Colonic mucosa (tissue), 4 donors: ENCODE results near the gene GMPR. TPM values are rescaled to one million over a fixed set of nuclear protein-coding genes. Genes with fewer than 3 reads are reported as not detected.

ENCODE experiments used
- DNase-seq: peaks from one replicate; pipeline ENCODE4 v3.0.0-alpha.2; 2020
- H3K27ac ChIP-seq: fragments of 200-600 bp; one replicate; pipeline ENCODE4 v1.8.0; 2021
- H3K27me3 ChIP-seq: fragments of 200-600 bp; one replicate; pipeline ENCODE4 v1.8.0; 2021
- H3K36me3 ChIP-seq: fragments of 200-600 bp; one replicate; pipeline ENCODE4 v1.8.0; 2021
- H3K4me1 ChIP-seq: fragments of 200-600 bp; one replicate; pipeline ENCODE4 v1.8.0; 2021; ENCODE audit warnings: mild to moderate bottlenecking
- H3K4me3 ChIP-seq: fragments of 200-600 bp; one replicate; pipeline ENCODE4 v1.8.0; 2021
- H3K9ac ChIP-seq, 2 donors: one replicate each; pipeline ENCODE4 v1.7.0; 2013; ENCODE audit warnings: control low read depth in 2 of 2, low read depth in 2 of 2, low read length in 2 of 2
- H3K9me3 ChIP-seq: fragments of 200-600 bp; one replicate; pipeline ENCODE4 v1.8.0; 2021
- intact Hi-C: fragments of 100-400 bp; cut with DNase I; formaldehyde crosslinking; loops from one replicate; pipeline ENCODE4 v1.14.1; 2022
- total RNA-seq, 2 donors: library from RNA; stranded (reverse); fragmentation: NEBNext Ultra II Directional in 1 of 2; extraction: Animal tissue kit (Norgen Biotek cat#: 25700) in 1 of 2; gene quantifications; one replicate each; pipeline ENCODE4 v1.2.1, GENCODE V29; 2021
- TF ChIP-seq, protein P1 (sequence below): fragments of 200-600 bp; IDR thresholded peaks from one replicate; pipeline ENCODE4 v1.8.0; 2022; ENCODE audit warnings: antibody characterized with exemption, mild to moderate bottlenecking
- donor health status: healthy.
- donor health status: DM: no; HTN: no; CAD: no.
- donor health status: DM: no; HTN: no; CAD: no.

The GMPR gene
- total RNA-seq, 2 donors from 2014 or later, result 3.4 to 4.7 TPM

DNA sequence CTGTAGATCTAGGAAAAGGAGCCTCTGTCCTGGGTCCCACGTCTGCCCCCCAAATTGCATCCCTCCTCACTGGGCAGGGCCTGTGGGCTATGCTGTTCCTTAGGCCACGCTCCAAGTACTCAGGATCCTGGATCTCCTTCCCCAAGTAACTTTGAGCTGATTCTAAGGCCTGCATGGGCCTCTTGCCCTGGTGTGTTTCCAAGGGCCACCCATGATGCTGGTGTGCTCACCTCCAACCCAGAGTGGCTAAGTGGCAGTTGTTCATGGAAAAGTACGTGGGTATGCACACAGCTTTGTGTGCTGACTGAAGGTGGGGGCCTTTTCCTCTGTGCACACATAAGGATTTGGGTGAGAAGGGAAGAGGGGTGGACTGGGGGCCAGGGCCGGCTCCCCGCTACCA, 5.3 kb downstream of the GMPR start:
- no peaks in the 10 kb centered on the region for H3K4me1 ChIP-seq
- no peak overlapping the region for H3K9ac ChIP-seq
- no peak overlapping the region for H3K27ac ChIP-seq
- no peaks in the 10 kb centered on the region for H3K27me3 ChIP-seq
- no peak for DNase-seq
- no peaks in the 10 kb centered on the region for H3K36me3 ChIP-seq
- TF ChIP-seq, protein P1, sequence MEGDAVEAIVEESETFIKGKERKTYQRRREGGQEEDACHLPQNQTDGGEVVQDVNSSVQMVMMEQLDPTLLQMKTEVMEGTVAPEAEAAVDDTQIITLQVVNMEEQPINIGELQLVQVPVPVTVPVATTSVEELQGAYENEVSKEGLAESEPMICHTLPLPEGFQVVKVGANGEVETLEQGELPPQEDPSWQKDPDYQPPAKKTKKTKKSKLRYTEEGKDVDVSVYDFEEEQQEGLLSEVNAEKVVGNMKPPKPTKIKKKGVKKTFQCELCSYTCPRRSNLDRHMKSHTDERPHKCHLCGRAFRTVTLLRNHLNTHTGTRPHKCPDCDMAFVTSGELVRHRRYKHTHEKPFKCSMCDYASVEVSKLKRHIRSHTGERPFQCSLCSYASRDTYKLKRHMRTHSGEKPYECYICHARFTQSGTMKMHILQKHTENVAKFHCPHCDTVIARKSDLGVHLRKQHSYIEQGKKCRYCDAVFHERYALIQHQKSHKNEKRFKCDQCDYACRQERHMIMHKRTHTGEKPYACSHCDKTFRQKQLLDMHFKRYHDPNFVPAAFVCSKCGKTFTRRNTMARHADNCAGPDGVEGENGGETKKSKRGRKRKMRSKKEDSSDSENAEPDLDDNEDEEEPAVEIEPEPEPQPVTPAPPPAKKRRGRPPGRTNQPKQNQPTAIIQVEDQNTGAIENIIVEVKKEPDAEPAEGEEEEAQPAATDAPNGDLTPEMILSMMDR, result no peak
- no peaks in the 10 kb centered on the region for H3K9me3 ChIP-seq
- intact Hi-C loops, result no loop called here
- no peak overlapping the region for H3K4me3 ChIP-seq

DNA sequence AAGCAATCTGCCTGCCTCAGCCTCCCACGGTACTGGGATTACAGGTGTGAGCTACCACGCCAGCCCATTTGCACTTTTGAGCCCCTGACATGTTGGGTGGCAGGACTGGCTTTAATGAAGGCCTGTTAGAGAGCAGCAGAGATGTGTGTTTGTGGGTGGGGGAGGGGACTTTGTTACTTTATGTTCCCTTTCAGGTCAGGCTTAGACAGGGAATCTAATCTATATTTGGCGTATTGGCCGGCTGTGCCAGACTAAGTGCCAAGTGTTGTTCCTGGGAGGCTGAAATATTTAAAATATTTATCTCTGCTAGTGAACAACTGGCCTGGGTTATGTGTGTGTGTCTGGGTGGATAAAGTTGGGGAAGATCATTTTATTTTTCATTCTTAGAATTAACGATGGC, 6.1 kb downstream of the GMPR start:
- intact Hi-C loops, result no loop called here
- TF ChIP-seq, protein P1, result no peak
- H3K9ac ChIP-seq, result no peak overlapping the region
- H3K36me3 ChIP-seq, result no peaks in the 10 kb centered on the region
- H3K27ac ChIP-seq, result no peak overlapping the region
- no peak for DNase-seq
- H3K27me3 ChIP-seq, result no peaks in the 10 kb centered on the region
- H3K4me3 ChIP-seq, result no peak overlapping the region
- H3K9me3 ChIP-seq, result no peaks in the 10 kb centered on the region
- H3K4me1 ChIP-seq, result no peaks in the 10 kb centered on the region

DNA sequence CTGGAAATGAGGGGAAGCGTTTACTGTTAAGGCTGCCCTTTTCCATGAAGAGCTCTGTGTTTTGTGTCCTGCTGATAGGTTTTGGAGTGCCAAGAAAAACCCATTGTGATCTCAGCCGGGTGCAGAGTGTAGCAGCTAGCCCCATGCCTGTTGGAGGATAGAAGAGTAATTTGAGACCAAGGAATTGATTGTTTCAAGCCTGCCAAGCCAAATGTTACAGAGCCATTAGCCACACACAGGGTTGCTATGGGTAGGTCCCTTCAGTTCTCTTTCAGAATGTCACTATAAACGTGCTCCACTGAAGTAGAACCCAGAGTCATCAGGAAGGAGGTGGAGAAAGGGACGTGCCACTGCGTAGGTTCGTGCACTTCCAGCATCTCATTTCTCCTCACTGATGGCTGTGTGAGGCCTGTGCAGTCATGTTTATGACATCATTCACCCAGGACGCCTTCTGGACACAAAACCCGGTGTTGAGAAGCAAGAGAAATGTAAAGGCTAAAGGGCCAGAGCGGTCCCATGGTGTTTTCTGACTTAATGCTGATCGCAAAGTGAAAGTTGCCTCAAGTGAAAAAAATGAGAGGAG, 6.6 kb downstream of the GMPR start:
- Histone ChIP-seq H3K9ac (no peak overlapping the region), H3K9me3 (no peaks in the 10 kb centered on the region), H3K4me1 (no peaks in the 10 kb centered on the region), H3K27me3 (no peaks in the 10 kb centered on the region), H3K36me3 (no peaks in the 10 kb centered on the region), H3K27ac (no peak overlapping the region), H3K4me3 (no peak overlapping the region)
- TF ChIP-seq, protein P1, result no peak
- no peak for DNase-seq
- intact Hi-C loops, result no loop called here

DNA sequence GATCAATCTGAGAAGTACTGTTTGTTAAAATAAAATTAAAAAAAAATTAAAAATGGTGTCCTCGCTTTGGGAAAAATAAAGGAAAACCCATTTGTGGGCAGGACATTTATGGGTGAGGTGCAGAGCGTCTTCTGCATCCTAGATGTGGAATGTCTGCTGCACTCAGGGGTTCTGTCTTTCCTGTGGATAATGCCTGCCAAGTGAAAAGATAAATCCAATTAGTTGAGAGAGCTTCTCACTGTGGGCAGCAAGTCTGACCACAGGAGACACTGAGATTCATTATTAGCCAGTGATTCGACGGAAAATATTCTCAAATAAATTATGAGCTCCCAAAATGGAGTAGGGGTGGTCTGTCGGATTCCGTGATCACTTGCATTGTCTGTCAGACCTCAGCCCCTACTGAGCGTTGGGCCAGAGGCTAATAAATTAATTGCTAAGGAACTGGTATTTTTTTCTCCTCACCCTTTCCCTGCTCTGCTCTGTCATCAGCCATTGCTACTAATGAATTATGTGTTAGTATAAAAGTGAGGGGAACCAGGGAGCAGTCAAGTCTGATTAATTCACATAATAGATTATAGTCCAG, 10.0 kb downstream of the GMPR start:
- intact Hi-C loops, result no loop called here
- no peaks in the 10 kb centered on the region for H3K36me3 ChIP-seq

DNA sequence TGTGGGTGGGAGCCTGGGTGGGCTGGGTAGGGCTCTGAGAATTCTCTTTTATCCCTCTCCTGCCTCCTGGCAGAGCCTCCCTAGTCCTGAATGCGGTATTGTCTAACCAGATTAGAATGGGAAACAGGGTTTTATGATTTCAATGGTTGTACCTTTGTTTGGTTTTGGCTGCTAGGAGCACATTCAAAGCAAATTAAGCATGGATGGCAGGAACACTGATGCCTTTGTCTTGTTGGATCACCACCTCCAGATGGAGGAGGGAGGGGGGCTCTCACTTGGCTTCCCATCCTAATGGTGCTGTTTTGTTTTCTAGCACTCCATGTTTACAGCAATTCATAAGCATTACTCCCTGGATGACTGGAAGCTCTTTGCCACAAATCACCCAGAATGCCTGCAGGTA, 11.6 kb downstream of the GMPR start:
- no peak overlapping the region for H3K9ac ChIP-seq
- DNase-seq, result no peak
- H3K4me3 ChIP-seq, result no peak overlapping the region
- H3K4me1 ChIP-seq, result no peaks in the 10 kb centered on the region
- H3K27ac ChIP-seq, result no peak overlapping the region
- TF ChIP-seq, protein P1, result no peak
- H3K9me3 ChIP-seq, result no peaks in the 10 kb centered on the region
- no peaks in the 10 kb centered on the region for H3K27me3 ChIP-seq
- intact Hi-C loops, result no loop called here
- H3K36me3 ChIP-seq, result no peaks in the 10 kb centered on the region

More for the DNA sequence above, 10.0 kb downstream of the GMPR start:
- DNase-seq, result no peak
- Histone ChIP-seq H3K9me3 (no peaks in the 10 kb centered on the region), H3K27ac (no peak overlapping the region), H3K4me3 (no peak overlapping the region), H3K27me3 (no peaks in the 10 kb centered on the region), H3K4me1 (no peaks in the 10 kb centered on the region), H3K9ac (no peak overlapping the region)
- TF ChIP-seq, protein P1, result no peak
